Measurements from ENCODE around the gene ABR.

DNA sequence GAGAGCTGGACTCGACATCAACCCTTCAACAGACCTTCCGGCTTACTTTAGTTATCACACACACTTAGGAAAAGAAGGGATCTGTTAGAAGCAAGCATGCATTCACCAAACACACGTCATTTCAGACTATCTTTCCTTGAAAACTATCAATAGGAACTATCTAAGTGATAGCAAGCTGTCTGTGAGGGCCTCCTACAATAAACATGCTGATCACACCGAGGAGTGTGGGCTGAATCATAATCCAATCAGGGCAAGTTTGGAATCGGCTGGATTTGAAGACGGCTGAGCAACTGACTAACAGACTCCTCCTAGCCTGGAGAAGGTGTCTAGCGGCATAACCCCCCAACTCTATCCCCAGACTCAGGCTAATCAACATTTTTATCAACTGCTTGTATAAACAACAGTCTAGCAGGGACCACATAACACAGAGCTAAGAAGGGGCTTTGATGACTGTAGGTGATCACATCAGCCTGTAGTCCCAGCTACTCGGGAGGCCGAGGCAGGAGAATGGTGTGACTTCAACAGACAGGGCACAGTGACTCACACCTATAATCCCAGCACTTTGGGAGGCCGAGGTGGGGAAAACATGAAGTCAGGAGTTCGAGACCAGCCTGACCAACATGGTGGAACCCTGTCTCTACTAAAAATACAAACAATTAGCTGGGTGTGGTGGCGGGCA, 214.3 kb downstream of the ABR start:
- no peak for TF ChIP-seq POLR2A (IDR thresholded peaks at IDR 0.05)
- TF ChIP-seq, protein P1, sequence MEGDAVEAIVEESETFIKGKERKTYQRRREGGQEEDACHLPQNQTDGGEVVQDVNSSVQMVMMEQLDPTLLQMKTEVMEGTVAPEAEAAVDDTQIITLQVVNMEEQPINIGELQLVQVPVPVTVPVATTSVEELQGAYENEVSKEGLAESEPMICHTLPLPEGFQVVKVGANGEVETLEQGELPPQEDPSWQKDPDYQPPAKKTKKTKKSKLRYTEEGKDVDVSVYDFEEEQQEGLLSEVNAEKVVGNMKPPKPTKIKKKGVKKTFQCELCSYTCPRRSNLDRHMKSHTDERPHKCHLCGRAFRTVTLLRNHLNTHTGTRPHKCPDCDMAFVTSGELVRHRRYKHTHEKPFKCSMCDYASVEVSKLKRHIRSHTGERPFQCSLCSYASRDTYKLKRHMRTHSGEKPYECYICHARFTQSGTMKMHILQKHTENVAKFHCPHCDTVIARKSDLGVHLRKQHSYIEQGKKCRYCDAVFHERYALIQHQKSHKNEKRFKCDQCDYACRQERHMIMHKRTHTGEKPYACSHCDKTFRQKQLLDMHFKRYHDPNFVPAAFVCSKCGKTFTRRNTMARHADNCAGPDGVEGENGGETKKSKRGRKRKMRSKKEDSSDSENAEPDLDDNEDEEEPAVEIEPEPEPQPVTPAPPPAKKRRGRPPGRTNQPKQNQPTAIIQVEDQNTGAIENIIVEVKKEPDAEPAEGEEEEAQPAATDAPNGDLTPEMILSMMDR (IDR thresholded peaks at IDR 0.05), result no peak

Measured in right lobe of liver (tissue), 4 donors.